ENCODE results near the gene LBHD2. TPM values are rescaled to one million over a fixed set of nuclear protein-coding genes. Genes with fewer than 3 reads are reported as not detected.

The LBHD2 gene
- polyA plus RNA-seq, 1 experiment: not detected

DNA sequence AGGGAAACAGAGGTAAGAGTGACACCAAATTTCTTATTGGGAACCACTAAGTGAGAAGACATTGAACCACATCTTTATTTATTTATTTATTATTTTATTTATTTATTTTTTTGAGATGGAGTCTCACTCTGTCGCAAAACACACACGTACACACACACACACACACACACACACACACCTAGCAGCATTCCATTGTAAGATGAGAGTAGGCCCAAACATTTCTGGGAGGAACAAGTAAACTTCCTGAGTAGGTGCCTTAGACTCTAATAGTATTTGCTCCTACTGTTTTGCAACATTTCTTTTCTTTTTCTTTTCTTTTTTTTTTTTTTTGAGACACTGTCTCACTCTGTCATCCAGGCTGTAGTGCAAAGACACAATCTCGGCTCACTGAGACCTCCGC lies 19.6 kb upstream of the LBHD2 start:
- DNase-seq (ENCODE audit: low read depth): no peak
- no peaks in the 10 kb centered on the region for H3K27me3 ChIP-seq (ENCODE audit: control insufficient read depth, insufficient read depth, low read length)
- ChIA-PET POLR2A (no interaction called here), CTCF (no interaction called here)
- TF ChIP-seq CTCF (IDR thresholded peaks at IDR 0.05; ENCODE audit: insufficient read depth, low read depth, low read length): no peak
- H3K4me3 ChIP-seq (ENCODE audit: low read depth, low read length): no peak overlapping the region
- H3K36me3 ChIP-seq (ENCODE audit: control insufficient read depth, insufficient read depth, low read length): no peaks in the 10 kb centered on the region

- POLR2A ChIA-PET: interaction anchor here (0.7 kb wide), 1 partner anchor 12 kb away, joined by 9 read pairs; no protein-coding TSS in a partner anchor
- H3K4me3 ChIP-seq (ENCODE audit: low read depth, low read length): no peak overlapping the region
- CTCF ChIA-PET: interaction anchor here (0.7 to 1.0 kb wide), 2 partner anchors 9 to 48 kb away, joined by 3 to 4 read pairs; no protein-coding TSS in a partner anchor
- no peaks in the 10 kb centered on the region for H3K36me3 ChIP-seq (ENCODE audit: control insufficient read depth, insufficient read depth, low read length)
- no peak for TF ChIP-seq CTCF (IDR thresholded peaks at IDR 0.05; ENCODE audit: insufficient read depth, low read depth, low read length)
- H3K27me3 ChIP-seq (ENCODE audit: control insufficient read depth, insufficient read depth, low read length): no peaks in the 10 kb centered on the region
- no peak for DNase-seq (ENCODE audit: low read depth)
Measured at GRCh38 chr14:103064978-103065377, 19.0 kb upstream of the LBHD2 start.

DNA sequence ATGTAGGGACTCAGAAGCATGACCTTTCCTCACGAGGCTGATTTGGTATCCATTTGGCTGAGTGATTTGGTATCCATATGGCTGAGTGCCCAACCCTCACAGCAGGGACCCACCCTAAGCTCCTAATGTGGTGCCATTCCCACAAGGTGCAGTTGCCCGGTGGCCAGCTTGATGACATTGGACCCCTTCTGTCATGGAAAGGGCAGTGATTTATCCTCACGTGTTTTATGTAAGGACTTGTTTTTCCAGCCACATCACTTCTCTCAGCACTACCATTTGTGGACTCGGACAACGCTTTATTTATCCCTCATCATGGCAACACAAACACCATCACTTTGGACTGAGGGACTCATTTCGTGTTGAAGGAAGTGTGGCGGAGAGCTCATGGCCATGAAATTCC lies 18.1 kb upstream of the LBHD2 start:
- Histone ChIP-seq H3K4me3 (ENCODE audit: low read depth, low read length) (no peak overlapping the region), H3K36me3 (ENCODE audit: control insufficient read depth, insufficient read depth, low read length) (no peaks in the 10 kb centered on the region), H3K27me3 (ENCODE audit: control insufficient read depth, insufficient read depth, low read length) (no peaks in the 10 kb centered on the region)
- ChIA-PET CTCF (interaction anchor here (1.0 kb wide), 1 partner anchor 9 kb away, joined by 4 read pairs; no protein-coding TSS in a partner anchor), POLR2A (no interaction called here)
- no peak for DNase-seq (ENCODE audit: low read depth)
- TF ChIP-seq CTCF (IDR thresholded peaks at IDR 0.05; ENCODE audit: insufficient read depth, low read depth, low read length): no peak

- DNase-seq (ENCODE audit: low read depth): no peak
- POLR2A ChIA-PET: no interaction called here
Measured at GRCh38 chr14:103066399-103066798, 17.6 kb upstream of the LBHD2 start.

More at GRCh38 chr14:103066399-103066798, 17.6 kb upstream of the LBHD2 start:
- Histone ChIP-seq H3K4me3 (ENCODE audit: low read depth, low read length) (no peak overlapping the region), H3K27me3 (ENCODE audit: control insufficient read depth, insufficient read depth, low read length) (no peaks in the 10 kb centered on the region), H3K36me3 (ENCODE audit: control insufficient read depth, insufficient read depth, low read length) (no peaks in the 10 kb centered on the region)
- CTCF ChIA-PET: no interaction called here
- TF ChIP-seq CTCF (IDR thresholded peaks at IDR 0.05; ENCODE audit: insufficient read depth, low read depth, low read length): no peak
